GM18873 (cell line): Measurements from ENCODE around the gene CTIF.

ENCODE experiments used
- ATAC-seq: cut with Tn5 transposase; IDR thresholded peaks from one replicate; pipeline ENCODE4 v1.9.1; 2021; ENCODE audit warnings: mild to moderate bottlenecking, moderate library complexity, moderate number of reproducible peaks; ENCODE audit not compliant: unreplicated experiment, low FRiP score

Gene CTIF

DNA sequence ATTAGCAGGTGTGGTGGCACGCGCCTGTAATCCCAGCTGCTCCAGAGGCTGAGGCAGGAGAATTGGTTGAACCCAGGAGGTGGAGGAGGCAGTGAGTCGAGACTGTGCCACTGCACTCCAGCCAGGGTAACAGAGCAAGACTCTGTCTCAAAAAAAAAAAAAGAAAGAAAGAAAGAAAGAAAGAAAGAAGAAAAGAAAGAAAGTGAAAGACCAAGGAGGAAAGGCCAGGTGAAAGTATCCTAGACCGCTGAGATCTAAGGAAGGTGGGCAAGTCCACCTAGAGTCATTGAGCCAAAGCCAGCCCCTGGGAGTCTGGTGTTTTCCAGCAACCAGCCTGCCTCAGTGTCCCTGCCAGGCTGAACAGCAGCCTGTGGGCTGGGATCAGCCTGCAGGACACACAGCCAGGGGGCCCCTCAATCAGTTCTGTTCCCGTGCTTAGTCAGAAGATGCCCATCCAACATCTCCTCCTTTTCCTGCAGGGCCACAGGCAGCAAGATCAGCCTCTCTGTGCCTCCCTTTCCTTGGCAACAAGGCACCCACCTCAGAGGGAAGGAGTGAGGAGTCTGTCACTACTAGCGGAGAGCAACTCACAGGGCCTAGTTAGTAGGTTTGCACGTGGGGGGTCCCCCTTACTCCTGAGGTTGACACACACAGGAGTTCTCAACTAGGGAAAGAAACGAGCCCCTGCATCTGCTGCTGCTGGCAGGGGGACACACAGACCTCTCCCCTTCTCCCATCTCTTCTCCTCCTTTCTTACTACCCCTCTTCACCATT, 347.9 kb downstream of the CTIF start:
- no peak for ATAC-seq

DNA sequence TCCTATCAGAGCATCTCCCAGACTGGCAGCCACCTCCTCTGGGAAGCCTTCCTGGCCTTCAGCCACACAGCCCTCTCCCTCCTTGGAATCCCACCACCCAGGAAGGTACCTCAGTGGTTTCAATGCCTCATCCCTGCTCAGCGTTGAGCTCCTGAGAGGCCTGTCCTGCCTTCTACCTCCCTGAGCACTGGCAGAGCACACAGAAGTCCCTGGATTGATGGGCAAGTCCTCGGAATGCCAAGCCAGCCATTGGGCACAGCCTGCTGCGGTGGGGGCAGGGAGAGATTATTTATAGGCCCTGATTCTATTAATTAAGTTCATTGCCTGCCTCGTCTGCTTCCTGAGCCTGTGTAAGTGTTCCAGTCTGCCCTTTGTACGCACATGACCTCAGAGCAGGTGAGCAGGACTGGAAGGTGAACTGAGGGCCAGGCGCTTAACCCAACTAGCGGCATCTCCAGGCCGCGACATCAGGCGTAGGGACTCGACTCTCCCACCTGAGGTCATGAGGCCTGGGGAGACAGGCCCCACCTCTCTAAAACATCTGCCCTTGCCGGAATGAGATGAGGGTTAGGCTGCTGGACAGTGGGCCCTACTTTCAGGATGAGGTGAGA, 348.6 kb downstream of the CTIF start:
- ATAC-seq = no peak

DNA sequence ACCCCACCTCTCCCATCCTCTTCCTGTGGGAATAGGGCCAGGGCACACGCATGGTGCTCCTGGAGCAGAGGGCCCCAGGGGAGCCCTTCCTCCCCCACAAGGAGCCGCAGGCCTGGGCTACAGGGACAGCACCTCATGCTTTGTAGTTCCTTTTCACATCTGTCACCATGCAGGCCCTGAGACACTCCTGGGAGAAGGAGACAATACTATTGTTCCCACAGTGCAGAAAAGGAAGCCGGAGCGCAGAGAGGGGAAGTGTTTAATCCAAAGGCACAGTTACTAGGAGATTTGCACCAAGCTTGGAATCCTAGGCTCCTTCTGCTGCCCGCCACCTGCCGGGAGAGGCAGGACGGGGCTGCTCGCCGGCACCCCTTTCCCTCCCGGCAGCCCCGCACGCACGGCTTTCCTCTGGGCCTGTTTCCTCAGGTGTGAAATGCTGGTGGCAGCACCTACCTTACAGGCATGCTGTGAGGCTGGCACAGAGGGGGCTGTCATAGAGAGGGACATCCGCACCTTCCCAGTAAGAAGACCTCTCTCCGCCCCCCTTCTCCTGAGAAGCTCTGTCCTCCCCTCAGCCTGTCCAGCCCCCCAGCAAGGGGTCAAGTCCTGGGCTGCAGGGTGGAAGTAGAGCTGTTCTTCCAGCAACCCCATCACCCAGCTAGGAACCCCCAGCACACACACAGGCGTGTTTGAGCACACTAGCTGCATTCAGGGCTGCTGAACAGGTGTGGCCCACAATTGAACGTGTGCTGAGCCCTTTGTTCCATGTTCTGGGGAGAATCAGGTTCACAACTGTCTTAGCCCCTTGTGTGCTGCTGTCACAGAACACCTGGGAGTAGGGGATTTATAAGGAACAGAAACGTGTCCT, 349.3 kb downstream of the CTIF start:
- ATAC-seq = no peak

DNA sequence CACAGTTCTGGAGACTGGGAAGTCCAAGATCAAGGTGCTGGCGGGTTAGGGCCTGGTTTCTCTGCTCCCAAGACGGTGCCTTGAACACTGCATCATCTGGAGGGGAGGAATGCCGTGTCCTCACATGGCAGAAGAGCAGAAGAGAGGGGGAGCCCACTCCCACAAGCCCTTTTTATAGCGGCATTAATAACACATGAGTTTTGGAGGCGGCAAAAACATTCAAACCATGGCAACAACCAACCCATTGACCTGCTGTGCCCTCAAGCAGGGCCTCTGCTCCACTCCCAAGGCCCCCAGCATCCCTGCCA, 349.9 kb downstream of the CTIF start:
- ATAC-seq = no peak

DNA sequence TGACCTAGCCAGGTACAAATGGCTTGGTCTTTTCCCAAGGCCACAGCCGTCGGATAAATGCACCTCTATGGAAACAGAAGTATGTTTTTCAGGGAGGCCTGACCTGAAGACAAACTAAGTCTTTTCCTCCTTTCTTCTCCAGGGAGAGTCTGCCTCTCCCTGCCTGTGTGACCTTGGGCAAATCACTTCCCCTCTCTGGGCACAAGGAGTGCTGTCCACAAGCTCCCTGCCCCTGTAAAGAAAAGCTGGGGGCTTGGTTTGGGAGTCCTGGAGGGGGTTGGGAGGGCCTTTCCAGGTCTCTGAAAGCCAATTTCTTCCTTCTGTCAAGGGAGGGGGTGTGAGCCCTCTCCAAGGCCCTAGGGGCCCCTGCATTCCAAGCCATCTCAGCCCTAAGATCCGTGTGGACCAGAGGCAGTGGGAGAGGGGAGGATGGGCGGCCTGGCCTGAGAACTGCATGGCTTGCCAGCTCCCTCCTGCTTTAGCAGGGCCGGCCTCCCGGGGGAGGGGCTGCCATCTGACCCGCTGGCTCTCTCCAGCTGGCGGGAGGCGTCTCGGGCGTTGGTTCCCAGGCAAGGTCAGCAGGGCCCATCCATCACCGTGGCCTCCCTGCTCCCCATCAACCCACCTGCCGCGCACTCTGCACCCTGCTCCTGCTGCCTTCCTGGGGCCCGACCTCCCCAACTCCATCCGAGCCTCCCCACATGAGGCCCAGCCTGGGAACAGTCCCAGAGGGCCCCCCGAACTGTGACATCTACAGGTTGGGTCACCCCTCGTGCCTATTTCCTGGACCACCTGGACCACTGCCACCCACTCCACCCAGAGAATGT, 350.5 kb downstream of the CTIF start:
- ATAC-seq = no peak

DNA sequence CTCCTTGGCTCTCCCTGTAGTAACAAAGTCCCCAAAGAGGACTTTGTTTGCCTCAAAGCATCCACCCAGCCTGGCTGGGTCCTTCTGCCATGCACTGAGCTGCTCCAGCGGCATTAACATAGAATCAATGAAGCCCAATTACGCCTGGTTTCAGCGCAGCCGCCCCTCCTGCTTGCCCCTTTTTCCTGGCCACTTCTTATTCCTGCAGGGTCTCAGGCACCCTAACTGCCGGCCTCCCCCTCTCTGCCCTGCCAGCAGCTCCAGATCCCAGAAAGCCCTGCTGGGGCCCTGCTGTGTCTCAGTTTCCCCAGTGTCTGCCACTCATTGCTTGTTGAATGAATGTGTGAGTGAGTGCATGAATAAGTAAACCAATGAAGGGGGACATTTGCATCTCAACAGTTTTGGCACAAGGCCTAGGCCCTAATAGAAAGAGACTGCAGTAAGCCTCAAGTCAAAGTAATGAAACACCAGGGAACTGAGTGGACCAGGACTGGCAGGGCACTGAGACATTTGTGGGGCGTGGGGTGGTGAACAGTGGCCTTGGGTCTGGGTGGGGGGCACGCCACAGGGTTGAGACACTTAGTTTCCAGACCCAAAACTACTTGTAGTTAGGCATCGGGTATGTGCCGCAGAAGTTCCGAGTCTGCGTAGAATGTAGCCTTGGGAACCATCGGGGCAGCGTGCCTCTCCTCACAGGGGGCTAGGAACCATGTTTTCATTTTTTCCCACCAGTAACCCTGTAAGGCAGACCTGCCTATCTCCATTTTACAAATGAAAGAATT, 351.3 kb downstream of the CTIF start:
- ATAC-seq = no peak

DNA sequence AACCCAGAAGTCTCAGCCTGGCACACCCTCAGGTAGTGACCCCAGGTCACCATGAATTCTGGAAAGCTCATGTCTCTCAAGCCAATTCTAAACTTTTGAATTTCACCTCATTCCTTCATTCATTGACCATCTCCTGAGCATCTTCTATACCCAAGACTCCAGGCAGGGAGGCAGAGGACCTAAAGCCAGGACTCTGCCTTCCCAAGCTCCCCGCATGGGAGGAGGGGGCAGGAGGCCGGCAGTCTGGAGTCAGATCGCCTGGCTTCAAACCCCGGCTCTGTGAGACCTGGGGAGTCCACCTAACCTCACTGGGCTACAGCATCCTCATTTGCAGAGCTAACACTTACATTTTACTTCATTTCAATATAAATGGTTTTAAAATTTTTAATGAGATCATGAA, 352.9 kb downstream of the CTIF start:
- ATAC-seq = no peak

DNA sequence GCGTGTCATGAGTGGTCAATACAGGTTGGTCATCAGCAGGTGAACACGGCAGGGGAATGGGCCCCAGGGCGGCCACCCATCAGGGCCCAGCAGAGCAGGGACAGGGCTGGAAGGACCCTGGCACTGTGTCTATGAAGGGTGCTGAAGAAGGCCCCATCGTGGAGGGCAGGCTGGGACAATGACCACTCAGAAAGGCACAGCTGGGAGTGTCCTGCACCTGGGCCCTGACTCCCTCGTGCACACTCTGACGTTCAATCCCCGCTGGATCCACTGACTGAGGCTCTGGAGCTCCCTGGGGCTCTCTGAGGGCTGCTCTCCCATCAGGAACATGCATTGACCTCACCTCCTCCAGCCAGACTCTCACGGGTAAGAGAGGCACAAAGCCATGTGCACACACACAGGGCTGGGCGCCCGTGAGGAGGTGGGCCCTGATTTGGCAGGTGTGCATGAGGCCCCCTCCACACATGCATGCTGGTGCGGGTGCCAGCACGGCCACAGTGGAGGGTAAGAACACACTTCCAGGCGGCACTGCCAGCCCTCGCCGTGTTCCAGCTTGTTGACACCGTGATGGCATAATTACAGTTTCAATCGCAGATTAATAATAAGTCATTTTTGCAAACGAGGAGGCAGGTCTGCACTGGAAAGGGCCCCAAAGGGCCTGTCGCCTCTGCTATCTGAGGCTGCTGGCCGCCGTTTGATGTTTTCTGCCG, 353.5 kb downstream of the CTIF start:
- no peak for ATAC-seq

DNA sequence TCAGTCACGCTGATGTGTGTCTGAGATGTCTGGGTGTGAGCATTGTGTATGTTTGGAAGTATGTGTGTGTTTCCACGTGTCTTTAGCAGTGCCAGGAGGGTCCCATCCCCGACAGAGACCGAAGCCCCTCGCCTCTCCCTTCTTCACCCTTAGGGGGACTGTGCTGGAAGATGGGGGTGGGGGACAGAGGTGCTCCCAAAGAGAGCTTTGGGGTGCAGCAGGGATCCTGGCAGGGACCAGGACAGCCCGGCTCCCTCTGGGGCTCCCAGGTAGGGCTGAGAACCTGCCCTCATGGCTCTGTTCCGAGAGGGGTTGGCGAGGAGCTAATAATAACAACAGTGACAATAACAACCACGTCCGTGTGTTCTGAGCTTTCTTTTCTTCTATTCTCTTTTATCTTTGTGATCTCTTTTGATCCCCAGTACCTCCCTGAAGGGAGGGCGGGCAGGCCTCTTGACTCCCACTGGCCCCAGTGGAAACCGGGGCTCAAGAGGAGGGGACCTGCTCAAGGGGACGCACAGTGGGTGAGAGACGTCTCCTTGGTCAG, 354.3 kb downstream of the CTIF start:
- no peak for ATAC-seq

DNA sequence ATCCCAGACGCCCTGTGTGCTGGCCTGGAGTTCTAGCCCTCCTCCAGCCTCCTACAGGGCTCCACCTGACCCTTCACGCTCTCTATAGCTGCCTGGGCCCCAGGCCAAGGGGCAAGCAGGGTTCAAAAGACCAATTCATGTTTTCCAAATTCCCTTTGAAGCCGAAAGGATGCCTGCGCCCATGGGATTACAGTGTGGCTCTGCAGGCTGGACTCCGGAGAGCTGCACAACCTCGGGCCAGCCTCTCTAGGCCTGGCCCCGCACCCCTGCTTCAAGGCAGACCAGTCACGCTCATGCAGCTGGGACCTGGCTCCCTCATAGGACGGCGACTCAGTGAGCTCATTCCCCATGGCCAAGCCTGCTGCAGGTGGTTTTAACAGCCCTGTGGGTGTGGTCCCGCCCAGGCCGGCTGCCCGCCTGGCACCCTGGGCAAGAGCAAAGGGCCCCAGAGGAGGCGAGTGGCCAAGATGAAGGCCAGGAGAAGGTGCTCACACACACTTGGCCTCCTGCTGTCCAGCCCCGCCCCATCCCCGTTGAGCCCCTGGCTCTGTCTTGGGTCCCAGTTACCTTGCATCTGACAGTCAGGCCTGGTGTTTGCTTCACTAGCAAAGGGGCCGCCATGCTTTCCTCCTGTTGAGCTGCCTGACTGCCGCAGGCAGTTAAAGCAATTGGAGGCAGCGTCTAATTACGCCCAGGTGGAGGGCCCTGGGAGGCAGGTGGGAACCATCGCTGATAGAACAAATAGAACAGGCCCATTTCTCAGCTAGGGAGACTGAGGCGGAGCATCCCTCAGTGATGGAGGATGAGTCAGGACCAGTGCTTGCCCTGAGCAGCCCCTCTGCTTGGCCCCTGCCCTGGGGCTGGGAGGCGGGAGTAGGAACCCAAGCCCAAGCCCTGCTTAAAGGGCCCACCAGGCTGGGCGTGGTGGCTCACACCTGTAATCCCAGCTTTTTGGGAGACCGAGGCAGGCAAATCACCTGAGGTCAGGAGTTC, 355.1 kb downstream of the CTIF start:
- ATAC-seq = no peak

DNA sequence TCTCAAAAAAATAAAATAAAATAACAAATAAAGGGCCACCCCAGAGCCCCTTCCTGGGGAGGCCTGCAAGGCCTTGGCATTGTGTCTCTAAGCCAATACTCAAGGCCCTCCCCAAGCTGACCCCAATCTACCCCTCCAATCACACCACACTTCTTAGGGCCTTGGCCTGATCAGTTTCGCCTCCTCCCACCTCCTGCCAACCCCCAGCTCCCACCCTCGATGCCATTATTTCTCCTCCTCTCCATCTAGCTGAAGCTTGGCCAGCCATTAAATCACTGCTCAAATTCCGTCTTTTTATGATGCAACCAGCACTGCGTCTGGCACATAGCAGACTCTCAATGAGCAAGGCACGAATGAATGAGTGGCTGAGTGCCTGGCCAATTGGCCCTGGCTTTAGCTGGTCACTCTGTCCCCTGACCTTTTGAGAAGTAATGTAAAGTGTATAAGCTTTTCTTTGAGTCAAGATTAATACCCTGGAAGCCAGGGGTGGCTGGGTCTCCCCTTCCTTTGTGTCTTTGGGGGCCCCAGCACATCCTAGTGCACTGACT, 356.0 kb downstream of the CTIF start:
- no peak for ATAC-seq

DNA sequence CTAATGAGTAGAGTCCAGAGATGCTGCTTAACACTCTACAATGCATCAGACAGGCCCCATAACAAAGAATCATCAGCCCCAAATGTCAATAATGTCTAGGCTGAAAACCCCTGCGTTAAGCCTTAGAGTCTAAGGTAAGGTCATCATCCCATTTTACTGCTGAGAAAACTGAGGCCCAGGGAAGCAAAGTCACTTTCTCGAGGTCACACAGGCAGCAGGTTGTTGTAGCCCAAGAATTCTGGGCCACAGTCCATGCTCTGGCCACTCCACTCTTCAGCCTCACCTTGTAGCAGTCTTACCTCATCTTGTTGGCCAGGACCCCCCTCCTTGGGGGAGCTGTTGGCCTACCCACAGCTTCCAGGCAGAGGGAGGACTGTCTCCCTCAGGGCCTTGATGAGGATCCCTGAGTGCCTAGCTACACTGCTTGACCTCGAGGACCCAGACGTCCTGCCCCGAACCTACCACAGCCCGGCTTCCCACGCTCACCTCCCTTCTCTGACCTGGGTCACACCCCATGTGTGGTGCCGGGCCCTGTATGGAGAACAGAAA, 357.6 kb downstream of the CTIF start:
- ATAC-seq = no peak

DNA sequence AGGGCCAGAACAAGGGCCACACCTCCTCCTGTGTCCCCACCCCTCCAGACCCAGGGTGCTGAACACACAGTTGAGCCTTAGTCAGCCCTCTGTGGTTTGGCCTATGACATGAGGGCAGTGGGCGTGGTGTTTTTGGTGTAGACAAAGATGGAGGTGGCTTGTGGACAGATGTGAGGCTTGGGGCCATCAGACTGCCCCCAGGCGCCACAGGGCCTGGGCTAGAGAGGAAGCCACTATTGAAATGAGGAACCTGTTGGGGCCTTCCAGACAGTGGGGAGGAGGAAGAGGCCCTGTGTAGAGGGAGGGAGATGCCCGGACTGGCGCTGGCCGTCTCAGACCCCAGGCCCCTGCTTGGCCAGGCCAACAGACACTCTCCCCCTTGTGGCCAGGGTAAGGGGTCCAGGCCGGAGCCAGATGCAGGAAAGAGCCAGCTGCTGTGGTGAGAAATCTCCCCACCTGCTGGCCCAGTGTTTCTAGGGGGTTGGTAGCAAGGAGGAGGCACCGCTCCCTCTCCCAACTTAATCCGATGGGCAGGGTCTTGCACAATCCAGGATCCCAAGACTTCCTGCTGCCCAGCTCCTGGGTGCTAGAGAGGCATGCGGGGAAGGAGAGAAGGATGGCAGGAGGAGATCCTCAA, 358.2 kb downstream of the CTIF start:
- ATAC-seq = no peak

DNA sequence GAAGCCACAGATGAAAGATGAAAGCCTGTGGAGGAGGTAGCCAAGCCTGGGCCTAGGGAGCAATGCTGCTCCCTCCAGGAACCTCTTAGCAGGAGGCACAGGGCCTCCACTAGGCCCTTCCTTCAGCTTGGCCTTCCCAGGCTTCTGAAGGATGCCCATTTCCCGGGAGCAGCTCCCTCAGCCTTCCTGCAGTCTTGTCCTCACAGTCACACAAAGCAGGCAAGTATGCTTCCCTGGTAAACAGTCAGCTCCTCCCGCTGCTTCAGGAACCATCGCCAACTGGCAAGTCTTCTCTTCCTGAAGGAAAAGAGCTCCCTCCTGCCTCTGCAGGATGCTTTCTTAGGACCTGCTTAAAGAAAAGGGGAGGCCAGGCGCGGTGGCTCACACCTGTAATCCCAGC, 358.7 kb downstream of the CTIF start:
- no peak for ATAC-seq

DNA sequence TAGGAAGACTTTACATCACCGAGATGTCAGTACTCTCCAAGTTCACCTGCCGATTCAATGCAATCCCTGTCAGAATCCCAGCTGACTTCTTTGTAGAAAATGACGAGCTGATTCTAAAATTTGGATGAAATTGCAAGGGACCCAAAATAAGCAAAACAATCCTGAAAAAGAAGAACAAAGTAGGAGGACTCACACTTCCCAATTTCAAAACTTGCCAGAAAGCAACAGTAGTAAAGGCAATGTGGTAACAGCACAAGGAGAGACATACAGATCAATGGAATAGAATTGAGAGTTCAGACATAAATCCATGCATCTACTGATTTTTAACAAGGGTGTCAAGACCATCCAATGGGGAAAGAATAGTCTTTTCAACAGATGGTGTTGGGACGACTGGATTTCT, 359.7 kb downstream of the CTIF start:
- ATAC-seq = no peak

DNA sequence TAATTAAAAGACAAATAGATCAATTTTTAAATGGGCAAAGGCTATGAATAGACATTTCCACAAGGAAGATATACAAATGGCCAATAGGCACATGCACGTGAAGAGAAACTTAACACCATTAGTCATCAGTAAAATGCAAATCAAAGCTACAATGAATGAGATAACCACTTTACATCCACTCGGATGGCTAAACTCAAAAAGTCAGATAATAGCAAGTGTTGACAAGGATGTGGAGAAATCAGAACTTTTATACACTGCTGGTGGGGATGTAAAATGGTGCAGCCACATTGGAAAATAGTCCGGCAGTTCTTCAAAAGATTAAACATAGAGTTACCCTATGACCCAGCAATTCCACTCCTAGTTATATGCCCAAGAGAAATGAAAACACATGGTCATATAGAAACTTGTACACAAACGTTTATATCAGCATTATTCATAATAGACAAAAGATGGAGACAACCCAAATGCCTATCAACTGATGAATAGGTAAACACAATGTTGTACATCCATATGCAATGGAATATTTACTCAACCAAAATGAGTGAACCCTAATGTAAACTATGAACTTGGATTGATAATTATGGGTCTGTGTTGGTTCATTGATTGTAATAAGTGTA, 360.8 kb downstream of the CTIF start:
- no peak for ATAC-seq
